PFSK-1 (cell line): ENCODE data around the gene GPR65.

Experiments used
- FOXP2 ChIP-seq: optimal IDR thresholded peaks from 2 replicates; pipeline ENCODE3; 2011; ENCODE audit warnings: borderline replicate concordance, control low read depth, inconsistent platforms; ENCODE audit not compliant: insufficient read depth; ENCODE audit errors: extremely low read length, extremely low read depth
- POLR2AphosphoS5 ChIP-seq: IDR thresholded peaks from 2 replicates; pipeline ENCODE4 v1.6.1; 2012; ENCODE audit warnings: low read depth, mild to moderate bottlenecking, control low read depth, low read length, moderate library complexity
- REST ChIP-seq, 2 experiments: IDR thresholded peaks; 2 replicates each; pipeline versions ENCODE4 v1.6.1 to v1.8.0; 2011 to 2012; ENCODE audit warnings: low read depth in 2 of 2, low read length in 2 of 2, control low read depth in 1 of 2, inconsistent platforms in 1 of 2, mild to moderate bottlenecking in 1 of 2, moderate library complexity in 1 of 2; ENCODE audit not compliant: insufficient read depth in 1 of 2
- SIN3A ChIP-seq: IDR thresholded peaks from 2 replicates; pipeline ENCODE4 v1.6.1; 2012; ENCODE audit warnings: mild to moderate bottlenecking, low read length, moderate library complexity, borderline replicate concordance; ENCODE audit not compliant: insufficient read depth
- TAF1 ChIP-seq: IDR thresholded peaks from 2 replicates; pipeline ENCODE4 v1.6.1; 2012; ENCODE audit warnings: low read length, control low read depth, borderline replicate concordance; ENCODE audit not compliant: insufficient read depth

Gene GPR65

DNA sequence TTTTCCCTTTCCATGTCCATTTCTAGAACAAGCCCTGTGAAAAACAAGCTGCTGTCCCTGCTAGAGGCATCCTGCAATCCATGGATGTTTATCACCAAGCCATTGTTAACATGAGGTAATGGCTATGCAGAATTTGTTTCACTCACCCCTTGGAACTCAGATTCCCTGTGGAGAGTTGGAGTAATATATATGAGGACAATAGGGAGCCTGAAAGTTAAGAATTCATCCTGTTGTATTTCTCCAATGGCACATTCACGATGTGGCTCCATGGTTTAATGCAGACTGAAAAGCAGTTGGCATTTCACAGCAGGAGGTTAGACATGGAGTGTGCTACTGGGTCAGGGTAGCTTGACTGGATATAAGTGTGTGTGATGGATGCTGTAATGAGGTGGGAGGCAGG is 32.4 kb downstream of the GPR65 start:
- TF ChIP-seq SIN3A: no peak
- TF ChIP-seq REST (IDR thresholded peaks at IDR 0.05; ENCODE audit: insufficient read depth in 1 of 2, low read depth in 2 of 2, low read length in 2 of 2): no peak

- TF ChIP-seq SIN3A (no peak), FOXP2 (no peak), POLR2AphosphoS5 (no peak)
These were observed 34.3 kb downstream of the GPR65 start for GRCh38 chr14:88039197-88039596.

- TF ChIP-seq FOXP2 (no peak), REST (IDR thresholded peaks at IDR 0.05; ENCODE audit: insufficient read depth in 1 of 2, low read depth in 2 of 2, low read length in 2 of 2) (no peak), TAF1 (no peak), SIN3A (no peak), POLR2AphosphoS5 (no peak)
These were observed 35.2 kb downstream of the GPR65 start for GRCh38 chr14:88040146-88040545.

- TF ChIP-seq POLR2AphosphoS5 (no peak), REST (IDR thresholded peaks at IDR 0.05; ENCODE audit: insufficient read depth in 1 of 2, low read depth in 2 of 2, low read length in 2 of 2) (no peak), SIN3A (no peak), FOXP2 (no peak)
These were observed 38.9 kb downstream of the GPR65 start for GRCh38 chr14:88043529-88044443.

DNA sequence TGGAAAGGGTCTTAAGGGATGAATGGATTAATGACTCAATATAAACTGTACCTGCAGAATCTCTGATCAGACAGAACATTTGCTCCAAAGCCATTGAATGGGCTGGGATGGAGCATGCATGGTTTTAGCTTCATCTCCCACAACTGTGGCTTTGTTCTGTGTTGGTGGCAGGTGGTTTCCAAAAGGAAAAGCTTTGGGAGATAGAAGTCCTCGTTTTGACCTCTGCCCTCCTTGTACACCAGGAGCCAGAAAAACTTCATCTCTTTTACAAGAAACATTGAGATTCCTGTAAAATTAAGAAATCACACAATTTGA is 39.5 kb downstream of the GPR65 start:
- TF ChIP-seq TAF1: no peak
- no peak for TF ChIP-seq REST (IDR thresholded peaks at IDR 0.05; ENCODE audit: insufficient read depth in 1 of 2, low read depth in 2 of 2, low read length in 2 of 2)
- no peak for TF ChIP-seq SIN3A
- no peak for TF ChIP-seq FOXP2
- TF ChIP-seq POLR2AphosphoS5: no peak
